H9 (cell line): ENCODE results near the gene SFMBT2. TPM values are rescaled to one million over a fixed set of nuclear protein-coding genes. Genes with fewer than 3 reads are reported as not detected.

Experiments used
- DNase-seq: peaks from one replicate; pipeline ENCODE4 v3.0.0-alpha.2; 2017
- H2AFZ ChIP-seq: one replicate; pipeline ENCODE4 v1.6.1; 2013; ENCODE audit warnings: mild to moderate bottlenecking, low read length, control low read depth, moderate library complexity
- H2AK5ac ChIP-seq: 2 replicates; pipeline ENCODE4 v1.6.1; 2013; ENCODE audit warnings: low read length, control low read depth, mixed read lengths; ENCODE audit not compliant: insufficient read length
- H2BK120ac ChIP-seq: one replicate; pipeline ENCODE4 v1.6.1; 2013; ENCODE audit warnings: low read depth, mild to moderate bottlenecking, low read length, control low read depth, inconsistent platforms; ENCODE audit not compliant: poor library complexity, severe bottlenecking
- H2BK12ac ChIP-seq: 2 replicates; pipeline ENCODE4 v1.6.1; 2013; ENCODE audit warnings: low read length, control low read depth, mixed read lengths, low read depth; ENCODE audit not compliant: insufficient read length
- H2BK15ac ChIP-seq: 2 replicates; pipeline ENCODE4 v1.6.1; 2013; ENCODE audit warnings: low read depth, low read length, control low read depth
- H2BK20ac ChIP-seq: one replicate; pipeline ENCODE4 v1.6.1; 2013; ENCODE audit warnings: low read depth, mild to moderate bottlenecking, low read length, control low read depth, inconsistent platforms; ENCODE audit not compliant: poor library complexity, severe bottlenecking
- H2BK5ac ChIP-seq: 2 replicates; pipeline ENCODE4 v1.6.1; 2013; ENCODE audit warnings: low read length, control low read depth, mixed read lengths; ENCODE audit not compliant: insufficient read length
- H3K14ac ChIP-seq: 2 replicates; pipeline ENCODE4 v1.6.1; 2013; ENCODE audit warnings: low read length, control low read depth; ENCODE audit not compliant: insufficient read depth
- H3K18ac ChIP-seq: 2 replicates; pipeline ENCODE4 v1.6.1; 2013; ENCODE audit warnings: low read depth, mild to moderate bottlenecking, mixed read lengths, low read length, control low read depth; ENCODE audit not compliant: insufficient read length
- H3K23ac ChIP-seq: 2 replicates; pipeline ENCODE4 v1.6.1; 2013; ENCODE audit warnings: low read length, control low read depth, mixed read lengths, low read depth; ENCODE audit not compliant: insufficient read length
- H3K23me2 ChIP-seq: 2 replicates; pipeline ENCODE4 v1.6.1; 2013; ENCODE audit warnings: low read depth, mild to moderate bottlenecking, mixed read lengths, low read length, control low read depth; ENCODE audit not compliant: insufficient read length, poor library complexity, severe bottlenecking
- H3K27ac ChIP-seq: 2 replicates; pipeline ENCODE4 v1.5.1; 2013; ENCODE audit warnings: low read length, control low read depth, mixed read lengths, low read depth; ENCODE audit not compliant: insufficient read length
- H3K27me3 ChIP-seq: 2 replicates; pipeline ENCODE4 v1.6.1; 2013; ENCODE audit warnings: low read length, control low read depth, inconsistent platforms; ENCODE audit not compliant: insufficient read depth
- H3K4ac ChIP-seq: 2 replicates; pipeline ENCODE4 v1.6.1; 2013; ENCODE audit warnings: low read depth, mild to moderate bottlenecking, control low read depth, inconsistent platforms, low read length, moderate library complexity
- H3K4me1 ChIP-seq: 2 replicates; pipeline ENCODE4 v1.6.1; 2013; ENCODE audit warnings: low read length, control low read depth, inconsistent platforms; ENCODE audit not compliant: insufficient read depth
- H3K4me2 ChIP-seq: 2 replicates; pipeline ENCODE4 v1.6.1; 2013; ENCODE audit warnings: low read length, control low read depth, mixed read lengths; ENCODE audit not compliant: insufficient read length, insufficient read depth
- H3K56ac ChIP-seq: 2 replicates; pipeline ENCODE4 v1.6.1; 2013; ENCODE audit warnings: low read depth, mild to moderate bottlenecking, mixed read lengths, low read length, control low read depth; ENCODE audit not compliant: insufficient read length
- H3K79me1 ChIP-seq: 2 replicates; pipeline ENCODE4 v1.6.1; 2013; ENCODE audit warnings: low read depth, mild to moderate bottlenecking, moderate library complexity, low read length, control low read depth, inconsistent platforms; ENCODE audit not compliant: insufficient read depth, poor library complexity, severe bottlenecking
- H3K79me2 ChIP-seq: 2 replicates; pipeline ENCODE4 v1.6.1; 2013; ENCODE audit warnings: low read length, control low read depth, inconsistent platforms; ENCODE audit not compliant: insufficient read depth
- H3K9ac ChIP-seq: 2 replicates; pipeline ENCODE4 v1.6.1; 2013; ENCODE audit warnings: low read length, control low read depth, mixed read lengths; ENCODE audit not compliant: insufficient read length; ENCODE audit errors: extremely low read depth
- H3K9me3 ChIP-seq: one replicate; pipeline ENCODE4 v1.6.1; 2013; ENCODE audit warnings: low read depth, low read length, inconsistent platforms; ENCODE audit not compliant: control insufficient read depth
- H3T11ph ChIP-seq: one replicate; pipeline ENCODE4 v1.6.1; 2013; ENCODE audit warnings: mild to moderate bottlenecking, low read length, control low read depth, inconsistent platforms
- H4K20me1 ChIP-seq: one replicate; pipeline ENCODE4 v1.6.1; 2013; ENCODE audit not compliant: control insufficient read depth, insufficient read length, insufficient read depth
- H4K5ac ChIP-seq: 2 replicates; pipeline ENCODE4 v1.6.1; 2013; ENCODE audit warnings: low read depth, mild to moderate bottlenecking, mixed read lengths, low read length, control low read depth; ENCODE audit not compliant: insufficient read length
- H4K8ac ChIP-seq: replicated peaks from 2 replicates; pipeline ENCODE4 v1.6.1; 2013; ENCODE audit warnings: low read length, control low read depth, mixed read lengths, low read depth; ENCODE audit not compliant: insufficient read length
- H4K91ac ChIP-seq: 2 replicates; pipeline ENCODE4 v1.6.1; 2013; ENCODE audit warnings: low read depth, mild to moderate bottlenecking, moderate library complexity, mixed read lengths, low read length, control low read depth; ENCODE audit not compliant: insufficient read length
- H3K27ac Mint-ChIP-seq, 3 experiments: 2 replicates in 2 of 3; 3 replicates in 1 of 3; pipeline ENCODE4 v1.8.0; 2020 to 2021; ENCODE audit warnings: mixed read lengths in 3 of 3, mild to moderate bottlenecking in 1 of 3, moderate library complexity in 1 of 3
- H3K27me3 Mint-ChIP-seq: 2 replicates; pipeline ENCODE4 v1.8.0; 2021; ENCODE audit warnings: low read depth, mild to moderate bottlenecking, moderate library complexity, mixed read lengths
- H3K36me3 Mint-ChIP-seq, 3 experiments: 2 replicates in 2 of 3; 3 replicates in 1 of 3; pipeline ENCODE4 v1.8.0; 2020 to 2021; ENCODE audit warnings: low read depth in 3 of 3, mixed read lengths in 3 of 3; ENCODE audit not compliant: insufficient read depth in 1 of 3
- H3K4me1 Mint-ChIP-seq, 2 experiments: 2 replicates each; pipeline ENCODE4 v1.8.0; 2020; ENCODE audit warnings: mixed read lengths in 2 of 2
- H3K4me3 Mint-ChIP-seq, 2 experiments: 2 replicates in 1 of 2; 3 replicates in 1 of 2; pipeline ENCODE4 v1.8.0; 2020 to 2021; ENCODE audit warnings: mild to moderate bottlenecking in 2 of 2, mixed read lengths in 2 of 2, moderate library complexity in 1 of 2
- H3K9me3 Mint-ChIP-seq, 2 experiments: 2 replicates in 1 of 2; 3 replicates in 1 of 2; pipeline ENCODE4 v1.8.0; 2020; ENCODE audit warnings: mild to moderate bottlenecking in 2 of 2, mixed read lengths in 2 of 2, moderate library complexity in 1 of 2
- whole genome bisulfite sequencing: extraction: QIAGEN DNeasy Blood & Tissue Kit; methylation state at CpG from one replicate; pipeline ENCODE4 v1.1.7; 2013; ENCODE audit warnings: missing lambda C conversion rate, low lambda C conversion rate, mixed read lengths; ENCODE audit not compliant: insufficient read length; ENCODE audit errors: extremely low coverage; 5-methylcytosine and 5-hydroxymethylcytosine counted together
- total RNA-seq: library from RNA; stranded (reverse); gene quantifications from 2 replicates; pipeline ENCODE4 v1.2.1, GENCODE V29; 2021
- TF ChIP-seq, protein P1 (sequence below): fragments of 200-600 bp; sonication (generic); conservative IDR thresholded peaks from 3 replicates; pipeline ENCODE4 v1.8.0; 2021; ENCODE audit warnings: antibody characterized with exemption, mild to moderate bottlenecking

Gene SFMBT2
- total RNA-seq, 1 experiment from 2014 or later = 5.3 TPM

DNA sequence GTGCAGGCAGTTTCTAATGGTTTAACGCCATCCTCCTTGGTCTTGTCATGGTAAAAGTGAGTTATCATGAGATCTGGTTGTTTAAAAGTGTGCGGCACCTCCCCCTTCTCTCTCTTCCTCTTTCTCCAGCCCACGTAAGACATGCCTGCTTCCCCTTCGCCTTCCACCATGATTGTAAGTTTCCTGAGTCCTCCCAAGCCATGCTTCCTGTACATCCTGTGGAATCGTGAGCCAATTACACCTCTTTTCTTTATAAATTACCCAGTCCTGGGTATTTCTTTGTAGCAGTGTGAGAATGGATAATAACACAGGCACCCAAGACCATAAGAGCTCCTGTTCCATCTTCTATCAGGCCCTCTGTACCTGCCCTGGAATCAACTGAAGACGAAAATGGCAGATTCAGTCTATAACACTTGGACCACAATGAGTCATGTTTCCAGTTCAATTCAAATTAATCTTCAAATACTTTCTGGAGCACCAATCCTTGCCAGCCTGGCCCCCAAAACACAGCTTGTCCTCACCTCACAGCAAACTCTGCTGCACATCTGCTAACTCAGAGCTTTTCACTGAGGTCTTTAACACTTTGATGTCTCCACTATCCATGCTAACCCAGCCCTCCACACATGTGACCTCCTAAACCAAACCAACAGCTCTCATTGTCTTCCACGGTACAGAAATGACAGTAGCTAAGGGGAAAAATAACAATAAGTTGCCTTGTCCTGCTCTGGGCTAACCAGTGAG, 73.2 kb downstream of the SFMBT2 start:
- no peaks in the 10 kb centered on the region for H3K27me3 Mint-ChIP-seq
- WGBS = no CpG with 5 or more reads among the region's 7 CpGs
- TF ChIP-seq, protein P1, sequence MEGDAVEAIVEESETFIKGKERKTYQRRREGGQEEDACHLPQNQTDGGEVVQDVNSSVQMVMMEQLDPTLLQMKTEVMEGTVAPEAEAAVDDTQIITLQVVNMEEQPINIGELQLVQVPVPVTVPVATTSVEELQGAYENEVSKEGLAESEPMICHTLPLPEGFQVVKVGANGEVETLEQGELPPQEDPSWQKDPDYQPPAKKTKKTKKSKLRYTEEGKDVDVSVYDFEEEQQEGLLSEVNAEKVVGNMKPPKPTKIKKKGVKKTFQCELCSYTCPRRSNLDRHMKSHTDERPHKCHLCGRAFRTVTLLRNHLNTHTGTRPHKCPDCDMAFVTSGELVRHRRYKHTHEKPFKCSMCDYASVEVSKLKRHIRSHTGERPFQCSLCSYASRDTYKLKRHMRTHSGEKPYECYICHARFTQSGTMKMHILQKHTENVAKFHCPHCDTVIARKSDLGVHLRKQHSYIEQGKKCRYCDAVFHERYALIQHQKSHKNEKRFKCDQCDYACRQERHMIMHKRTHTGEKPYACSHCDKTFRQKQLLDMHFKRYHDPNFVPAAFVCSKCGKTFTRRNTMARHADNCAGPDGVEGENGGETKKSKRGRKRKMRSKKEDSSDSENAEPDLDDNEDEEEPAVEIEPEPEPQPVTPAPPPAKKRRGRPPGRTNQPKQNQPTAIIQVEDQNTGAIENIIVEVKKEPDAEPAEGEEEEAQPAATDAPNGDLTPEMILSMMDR = no peak

More for the DNA sequence above, 73.2 kb downstream of the SFMBT2 start:
- no peak for DNase-seq
- no peak overlapping the region for H2AK5ac ChIP-seq
- Mint-ChIP-seq H3K9me3 (peaks cover 2 to 3% of the 10 kb centered on the region in 2 experiments; a peak in 2 of 5 replicates), H3K4me1 (peaks cover 22 to 26% of the 10 kb centered on the region in 2 experiments), H3K4me3 (no peak overlapping the region), H3K27ac (no peak overlapping the region), H3K36me3 (peaks cover 0 to 4% (median 1%) of the 10 kb centered on the region in 3 experiments; a peak in 1 of 7 replicates)
- no peak overlapping the region for H3K14ac ChIP-seq
- H3K4me1 ChIP-seq = no peaks in the 10 kb centered on the region; the same call in 1 of the 2 replicates
- no peaks in the 10 kb centered on the region for H3K9me3 ChIP-seq
- no peak overlapping the region for H3K18ac ChIP-seq
- H4K5ac ChIP-seq = no peak overlapping the region
- H2BK20ac ChIP-seq = no peak overlapping the region
- H2AFZ ChIP-seq = no peak overlapping the region
- no peak overlapping the region for H2BK120ac ChIP-seq
- H4K8ac ChIP-seq = no peak overlapping the region
- H3K23ac ChIP-seq = no peak overlapping the region
- no peak overlapping the region for H3K9ac ChIP-seq
- H2BK12ac ChIP-seq = no peak overlapping the region
- H4K91ac ChIP-seq = no peak overlapping the region
- H3K4ac ChIP-seq = no peak overlapping the region
- no peaks in the 10 kb centered on the region for H4K20me1 ChIP-seq
- H3K4me2 ChIP-seq = no peak overlapping the region
- H3K79me2 ChIP-seq = no peaks in the 10 kb centered on the region
- no peak overlapping the region for H2BK5ac ChIP-seq
- H2BK15ac ChIP-seq = no peak overlapping the region
- no peak overlapping the region for H3K56ac ChIP-seq
- no peak overlapping the region for H3T11ph ChIP-seq
- H3K23me2 ChIP-seq = no peaks in the 10 kb centered on the region
- H3K27ac ChIP-seq = no peak overlapping the region
- H3K27me3 ChIP-seq = no peaks in the 10 kb centered on the region
- H3K79me1 ChIP-seq = no peaks in the 10 kb centered on the region
